Nucleus accumbens (tissue), 56 donors: ENCODE measurements around the gene DDI2.
A peak's percentile ranks its signal among the peaks of the same experiment; 100 is the strongest.

Source experiments
- DNase-seq, 56 donors: peaks; one replicate each; lab custom pipeline; 2025; lab: John Stamatoyannopoulos, UW

DDI2 gene

DNA sequence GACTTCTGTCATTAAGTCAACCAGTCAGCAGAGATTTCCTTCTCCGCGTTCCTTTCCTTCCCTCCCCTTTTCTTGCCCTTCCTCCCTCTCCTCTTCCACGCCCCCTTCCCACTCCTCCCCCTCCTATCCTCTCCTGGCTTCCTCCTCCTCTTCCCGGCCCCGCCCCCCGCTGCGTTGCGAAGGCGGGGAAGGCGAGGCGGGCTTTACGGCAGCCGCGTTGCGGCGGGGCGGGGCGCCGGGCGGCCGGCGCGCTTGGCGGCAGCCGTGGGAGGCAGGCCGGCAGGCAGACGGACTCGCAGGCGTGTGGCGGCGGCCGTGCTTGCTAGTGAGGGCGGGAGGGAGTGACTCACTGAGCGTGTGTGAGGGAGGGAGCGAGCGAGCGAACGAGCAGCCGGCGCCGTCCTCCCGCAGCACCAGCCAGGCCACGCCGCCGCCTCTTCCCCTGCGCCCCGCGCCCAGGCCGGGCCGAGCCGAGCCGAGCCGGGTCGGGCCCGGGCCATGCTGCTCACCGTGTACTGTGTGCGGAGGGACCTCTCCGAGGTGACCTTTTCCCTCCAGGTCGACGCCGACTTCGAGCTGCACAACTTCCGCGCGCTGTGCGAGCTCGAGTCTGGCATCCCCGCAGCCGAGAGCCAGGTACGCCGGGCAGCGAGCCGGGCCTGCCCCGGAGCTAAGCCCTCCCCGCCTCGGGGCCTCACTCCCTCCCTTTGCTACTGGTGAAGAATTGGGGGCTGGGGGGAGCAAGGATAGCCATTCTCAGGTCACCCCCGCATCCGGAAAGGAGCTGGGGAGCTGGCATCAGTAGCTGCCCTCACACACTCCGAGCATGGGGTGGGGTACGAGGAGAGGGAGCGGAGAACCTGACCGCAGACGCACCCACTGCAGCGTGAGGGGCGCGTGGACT, at the start of gene DDI2:
DDI2 (plus strand) TSS at position 286 of the 904 bp plus-strand sequence; CDS start at position 499, 213 bp downstream.
- peak; percentile 40 to 99 (median 92) for DNase-seq

DNA sequence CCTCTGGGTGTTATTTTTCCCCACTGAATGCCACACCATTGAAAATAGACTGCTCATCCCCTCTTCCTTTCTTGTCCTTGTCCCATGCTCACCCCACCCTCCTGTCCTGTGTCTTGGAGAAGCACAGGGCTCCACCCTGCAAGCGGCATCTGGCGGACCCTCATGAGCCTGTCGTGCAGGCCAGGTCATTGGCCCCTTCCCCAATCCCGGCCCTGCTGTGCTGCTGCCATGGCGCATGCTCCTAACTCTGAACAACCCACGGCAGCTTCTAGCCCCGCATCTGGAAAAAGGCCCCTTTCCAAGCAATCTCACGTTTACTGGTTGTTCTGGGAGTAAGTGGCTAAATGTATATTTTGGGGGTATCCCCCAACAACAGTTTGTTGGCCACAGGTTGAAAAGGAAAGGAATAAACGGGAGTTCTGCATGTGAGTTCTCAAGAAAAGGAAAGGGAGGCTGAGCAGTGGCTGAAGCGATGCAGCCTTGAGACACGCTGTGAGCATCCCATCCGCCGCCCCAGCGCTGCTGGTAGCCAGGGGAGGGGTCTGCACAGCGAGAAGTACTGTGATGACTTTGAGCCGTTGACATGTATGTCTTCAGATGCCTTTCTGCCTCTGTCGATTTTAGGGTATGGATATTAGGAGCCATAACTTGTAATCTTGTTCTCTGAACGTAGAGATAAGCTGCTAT, 48.7 kb upstream of the DDI2 start:
- no peak for DNase-seq

- DNase-seq, result no peak
These were observed 46.4 kb upstream of the DDI2 start for GRCh38 chr1:15570861-15571260.

- no peak for DNase-seq
These were observed 46.0 kb upstream of the DDI2 start for GRCh38 chr1:15571266-15571665.

- DNase-seq, result peak in 4 of 56 donors; percentile 5 to 25 (median 18)
These were observed 43.8 kb upstream of the DDI2 start for GRCh38 chr1:15573477-15573876.

GRCh38 chr1:15574741-15575140, 42.5 kb upstream of the DDI2 start:
- peak in 10 of 56 donors; percentile 3 to 30 (median 13) for DNase-seq

DNA sequence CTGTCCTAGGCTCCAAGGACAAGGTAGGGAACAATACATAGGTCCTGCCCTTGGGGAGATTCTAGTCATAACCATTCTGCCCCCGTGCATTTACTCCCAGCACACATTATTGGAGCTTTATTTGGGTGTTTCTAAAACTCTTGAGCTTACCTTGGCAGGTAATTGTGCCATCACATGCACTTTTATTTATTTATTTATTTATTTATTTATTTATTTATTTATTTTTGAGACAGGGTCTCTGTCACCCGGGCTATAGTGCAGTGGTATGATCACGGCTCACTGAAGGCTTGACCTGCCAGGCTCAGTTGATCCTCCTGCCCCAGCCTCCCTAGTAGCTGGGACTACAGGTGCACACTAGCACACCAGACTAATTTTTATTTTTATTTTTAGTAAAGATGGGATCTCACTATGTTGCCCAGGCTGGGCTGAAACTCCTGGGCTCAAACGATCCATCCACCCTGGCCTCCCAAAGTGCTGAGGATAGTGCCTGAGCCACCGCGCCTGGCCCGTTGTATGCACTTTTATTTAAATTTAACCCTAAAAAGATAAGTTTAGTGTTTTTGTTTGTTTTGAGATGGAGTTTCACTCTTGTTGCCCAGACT, 41.6 kb upstream of the DDI2 start:
- no peak for DNase-seq

- DNase-seq, result peak in 1 of 56 donors; percentile 23
These were observed 39.6 kb upstream of the DDI2 start for GRCh38 chr1:15577691-15578090.

DNA sequence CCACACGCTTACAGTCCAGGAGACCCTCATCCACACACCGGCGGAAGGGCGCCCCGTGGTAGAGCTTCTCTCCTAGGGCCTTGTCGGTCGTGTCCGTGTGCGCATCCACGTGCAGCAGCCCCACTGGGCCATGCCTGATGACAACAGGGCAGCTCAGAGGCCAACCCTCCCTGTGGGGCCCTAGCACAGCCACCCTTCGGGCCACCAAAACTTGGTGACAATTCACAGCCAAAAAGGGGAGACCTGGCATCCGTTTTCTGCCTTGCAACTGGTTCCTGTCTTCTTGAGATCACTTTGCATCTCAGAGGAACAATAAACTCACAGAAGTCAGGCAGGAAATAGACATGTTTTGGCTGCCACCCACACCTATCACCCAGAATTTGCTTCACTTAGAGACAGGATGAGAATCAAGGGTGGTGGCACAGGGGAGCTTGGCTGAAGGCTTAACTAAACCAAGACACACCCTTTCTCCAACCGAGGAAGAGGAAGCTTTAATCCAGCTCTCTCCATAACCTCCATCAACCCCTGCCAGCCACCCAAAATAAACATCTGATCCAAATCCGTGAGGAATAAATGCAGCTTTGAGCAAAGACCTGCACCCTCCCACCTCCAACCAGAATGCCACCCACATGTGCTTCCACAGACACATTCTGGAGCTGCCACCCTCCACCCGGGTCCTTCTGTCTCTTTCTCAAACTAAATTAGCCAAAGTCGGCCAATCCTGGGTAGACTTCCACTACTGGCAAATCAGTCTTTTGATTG, 38.2 kb upstream of the DDI2 start:
- DNase-seq, result peak in 4 of 56 donors; percentile 3 to 33 (median 18)

DNA sequence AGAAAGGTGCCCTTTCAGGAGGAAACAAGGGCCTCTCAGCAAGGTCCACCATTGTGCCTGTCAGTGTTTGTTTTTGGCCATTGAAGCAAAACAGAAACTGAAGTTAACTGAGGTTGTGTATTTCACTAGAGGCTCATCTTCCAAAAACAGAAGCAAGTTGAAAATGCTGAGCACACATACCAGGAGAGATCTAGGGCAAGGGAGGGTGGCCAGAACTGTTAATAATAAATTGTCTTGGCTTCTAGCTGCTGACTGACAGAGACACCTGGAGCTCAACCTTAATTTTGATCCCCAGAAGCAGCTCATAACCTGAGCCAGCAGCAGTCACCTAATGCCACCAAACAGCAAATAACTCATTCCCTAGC, 37.6 kb upstream of the DDI2 start:
- no peak for DNase-seq

- DNase-seq, result no peak
These were observed 34.1 kb upstream of the DDI2 start for GRCh38 chr1:15583016-15583706.

- peak in 1 of 56 donors; percentile 5 for DNase-seq
These were observed 32.5 kb upstream of the DDI2 start, which contains the start of gene AGMAT for GRCh38 chr1:15584489-15585363. AGMAT (minus strand) TSS chr1:15585051; CDS start chr1:15584967, 84 bp downstream.

GRCh38 chr1:15592285-15592684, 25.0 kb upstream of the DDI2 start:
- DNase-seq, result no peak

- no peak for DNase-seq
These were observed 21.2 kb upstream of the DDI2 start for GRCh38 chr1:15595809-15596617.

DNA sequence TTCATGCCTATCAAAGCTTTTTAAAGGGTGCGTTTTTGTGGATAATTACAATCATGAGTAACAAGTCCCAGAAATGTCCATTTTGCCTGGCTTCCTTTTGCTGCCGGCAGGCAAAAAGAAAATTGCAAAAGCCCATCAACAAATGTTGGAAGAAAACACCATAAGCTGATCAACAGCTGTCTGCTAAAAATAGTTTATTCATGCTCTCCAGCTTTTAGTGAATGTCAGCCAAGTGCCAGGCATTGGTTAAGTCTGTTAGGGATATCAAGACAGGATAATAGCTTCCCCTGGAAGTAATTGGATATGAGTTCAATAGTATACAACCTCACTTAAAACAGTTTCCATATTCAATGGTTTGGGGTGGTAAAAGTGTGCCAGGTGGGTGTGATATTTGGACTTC, 18.8 kb upstream of the DDI2 start:
- no peak for DNase-seq

- peak; percentile 80 to 98 (median 92) for DNase-seq
These were observed 13.9 kb upstream of the DDI2 start for GRCh38 chr1:15603050-15603965.

- peak in 1 of 56 donors; percentile 30 for DNase-seq
These were observed 13.3 kb upstream of the DDI2 start for GRCh38 chr1:15603966-15604282.
